HG03342 (cell line): ENCODE measurements around the gene XIRP2.
A peak's percentile ranks its signal among the peaks of the same experiment; 100 is the strongest.

Experiments
- ATAC-seq: cut with Tn5 transposase; IDR thresholded peaks from one replicate; pipeline ENCODE4 v1.9.1; 2021; ENCODE audit warnings: mild to moderate bottlenecking, moderate library complexity; ENCODE audit not compliant: unreplicated experiment

Gene XIRP2

GRCh38 chr2:167271932-167272331, 383.7 kb downstream of the XIRP2 start:
- ATAC-seq = no peak

GRCh38 chr2:167275046-167275445, 386.8 kb downstream of the XIRP2 start:
- no peak for ATAC-seq

GRCh38 chr2:167279810-167280209, 391.5 kb downstream of the XIRP2 start:
- no peak for ATAC-seq

GRCh38 chr2:167287212-167287611, 398.9 kb downstream of the XIRP2 start:
- no peak for ATAC-seq

GRCh38 chr2:167289651-167290410, 401.6 kb downstream of the XIRP2 start:
- ATAC-seq = no peak

GRCh38 chr2:167292430-167293171, 404.3 kb downstream of the XIRP2 start, which contains the start of gene B3GALT1:
Gene B3GALT1 (plus strand): TSS chr2:167293001.
- ATAC-seq = peak; percentile 100

- peak; percentile 3 for ATAC-seq
Observed at GRCh38 chr2:167293172-167293781, 405.0 kb downstream of the XIRP2 start.

- ATAC-seq = no peak
Observed at GRCh38 chr2:167293943-167294775, 405.9 kb downstream of the XIRP2 start.

- ATAC-seq = no peak
Observed at GRCh38 chr2:167294776-167295140, 406.5 kb downstream of the XIRP2 start.

- no peak for ATAC-seq
Observed at GRCh38 chr2:167297292-167297691, 409.0 kb downstream of the XIRP2 start.

GRCh38 chr2:167298017-167298416, 409.7 kb downstream of the XIRP2 start:
- ATAC-seq = no peak
